Activated CD8-positive, alpha-beta T cell treated with anti-CD3 and anti-CD28 coated beads, Interleukin-2, amount 10 ng/mL, durations not matched to agents 7 days and 5 days (primary cell): ENCODE measurements around the gene TEX2. TPM values are rescaled to one million over a fixed set of nuclear protein-coding genes. Genes with fewer than 3 reads are reported as not detected.
"Not testable (repeated sequence)": the region's sequence is repeated elsewhere in the genome, so short reads cannot be mapped to it uniquely, and the experiment has no call there.

ENCODE experiments used
- ATAC-seq: fragments of 150-1000 bp; cut with Tn5 transposase; one replicate; pipeline ENCODE4 v1.10.0; 2021; ENCODE audit warnings: moderate library complexity
- CTCF ChIA-PET: fragments of 350-600 bp; sonication (Branson Sonifier 250); formaldehyde crosslinking; loops from one replicate; lab custom pipeline; 2021; ENCODE audit warnings: antibody characterized with exemption; lab: Charles Lee
- POLR2A ChIA-PET: fragments of 350-600 bp; sonication (Branson Sonifier 250); formaldehyde crosslinking; loops from one replicate; lab custom pipeline; 2021; ENCODE audit warnings: antibody characterized with exemption; lab: Charles Lee
- DNase-seq: peaks from one replicate; pipeline ENCODE4 v3.0.0-alpha.2; 2020
- H3K27ac Mint-ChIP-seq: one replicate; pipeline ENCODE4 v1.8.0; 2021; ENCODE audit warnings: mild to moderate bottlenecking, mixed read lengths
- H3K27me3 Mint-ChIP-seq: one replicate; pipeline ENCODE4 v1.8.0; 2021; ENCODE audit warnings: low read depth, mixed read lengths
- H3K36me3 Mint-ChIP-seq: one replicate; pipeline ENCODE4 v1.8.0; 2021; ENCODE audit warnings: low read depth, mixed read lengths
- H3K4me1 Mint-ChIP-seq: one replicate; pipeline ENCODE4 v1.8.0; 2021; ENCODE audit warnings: low read depth, mixed read lengths
- H3K4me3 Mint-ChIP-seq: one replicate; pipeline ENCODE4 v1.8.0; 2021; ENCODE audit warnings: mild to moderate bottlenecking, mixed read lengths
- H3K9me3 Mint-ChIP-seq: one replicate; pipeline ENCODE4 v1.8.0; 2022; ENCODE audit warnings: mixed read lengths; ENCODE audit not compliant: insufficient read depth
- total RNA-seq, 2 experiments: library from RNA; stranded (reverse); gene quantifications; one replicate each; pipeline ENCODE4 v1.2.3, GENCODE V29; 2021

TEX2 gene
- total RNA-seq, 2 experiments from 2014 or later = 16.1 to 16.2 TPM

DNA sequence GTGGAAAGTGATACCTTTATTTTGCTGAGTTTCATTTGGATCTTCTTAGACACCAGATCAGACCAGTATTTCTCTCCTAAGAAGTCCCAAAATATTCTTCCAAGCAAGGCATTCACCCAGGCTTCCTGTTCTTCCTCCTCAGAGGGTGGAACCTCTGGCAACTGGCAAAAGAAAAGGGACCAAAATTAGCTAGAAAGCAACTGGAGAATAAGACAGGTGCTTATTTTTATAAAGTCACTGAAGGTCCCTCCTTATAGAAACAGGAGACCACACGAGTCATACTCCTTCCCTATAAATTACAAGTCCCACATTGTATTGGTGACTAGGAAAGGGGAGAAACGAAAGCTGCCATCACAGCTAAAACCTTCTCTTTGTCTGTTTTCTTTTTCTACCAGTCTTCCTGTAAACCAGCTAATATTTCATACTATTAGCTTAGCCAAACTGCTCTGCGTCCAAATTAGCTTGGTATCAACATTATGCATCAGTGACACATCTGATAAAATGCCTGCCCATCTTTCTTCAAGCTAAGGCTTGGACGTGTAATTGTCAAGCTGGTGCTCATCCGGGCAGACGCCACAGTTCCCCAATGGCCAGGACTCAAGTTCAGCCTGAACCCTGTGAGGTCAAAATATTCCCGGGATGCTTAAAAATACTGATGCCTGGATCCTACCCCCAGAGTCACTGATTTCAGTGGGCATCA is 85.6 kb downstream of the TEX2 start:
- no peak for DNase-seq
- Mint-ChIP-seq H3K36me3 (peaks cover 15% of the 10 kb centered on the region), H3K27me3 (no peaks in the 10 kb centered on the region), H3K4me3 (no peak overlapping the region), H3K27ac (no peak overlapping the region), H3K9me3 (no peaks in the 10 kb centered on the region), H3K4me1 (no peaks in the 10 kb centered on the region)
- no peak for ATAC-seq
- ChIA-PET CTCF (interaction anchor here (1.0 kb wide), 1 partner anchor 59 kb away, joined by 5 read pairs; no protein-coding TSS in a partner anchor), POLR2A (interaction anchor here (1.1 kb wide), 1 partner anchor 30 kb away, joined by 3 read pairs; no protein-coding TSS in a partner anchor)

GRCh38 chr17:64176556-64176955 is 86.5 kb downstream of the TEX2 start:
- Mint-ChIP-seq H3K27me3 (no peaks in the 10 kb centered on the region), H3K27ac (no peak overlapping the region), H3K36me3 (peaks cover 11% of the 10 kb centered on the region), H3K4me1 (no peaks in the 10 kb centered on the region), H3K4me3 (no peak overlapping the region), H3K9me3 (no peaks in the 10 kb centered on the region)
- POLR2A ChIA-PET = no interaction called here
- DNase-seq (no peak), ATAC-seq (no peak)
- CTCF ChIA-PET = interaction anchor here (0.9 to 1.0 kb wide), 2 partner anchors 14 to 43 kb away, joined by 3 read pairs; no protein-coding TSS in a partner anchor

DNA sequence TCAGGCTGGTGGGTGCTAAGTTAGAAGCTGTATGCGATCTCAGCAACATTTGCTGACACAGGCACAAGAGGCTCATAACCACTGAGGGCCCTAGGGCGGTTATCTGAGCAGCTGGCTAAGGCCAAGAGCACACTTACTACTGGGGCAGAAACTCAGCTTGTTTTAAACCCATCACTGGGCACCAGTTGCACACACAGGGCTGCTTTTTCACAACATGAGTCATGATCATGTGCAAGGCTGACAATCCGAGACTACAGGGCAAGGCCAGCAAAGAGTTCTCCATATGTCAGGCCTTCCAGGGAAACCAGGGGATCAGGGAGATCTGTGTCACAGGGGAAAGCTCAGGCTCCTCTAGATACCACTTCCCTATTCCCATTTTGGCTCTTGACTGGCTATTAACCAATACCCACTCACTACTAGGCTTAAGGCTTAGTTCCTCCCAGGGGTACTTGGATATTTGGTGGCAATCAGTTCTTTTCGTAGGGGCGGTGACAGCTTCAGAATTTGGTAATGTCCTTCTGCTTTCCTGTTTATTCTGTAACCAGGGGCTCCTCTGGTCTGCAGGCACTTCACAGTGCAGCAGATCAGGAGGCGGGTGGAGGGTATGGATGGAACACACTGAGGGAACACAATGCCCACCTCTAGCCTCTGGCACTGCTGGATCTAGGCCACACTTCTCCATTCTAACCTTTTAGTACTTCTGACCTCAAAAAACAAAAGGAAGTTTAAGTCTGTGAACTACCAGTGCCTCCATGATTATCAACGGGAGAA is 88.2 kb downstream of the TEX2 start:
- CTCF ChIA-PET = no interaction called here
- ATAC-seq = no peak

GRCh38 chr17:64173646-64174045 is 89.4 kb downstream of the TEX2 start:
- POLR2A ChIA-PET = no interaction called here
- DNase-seq = no peak

More for the DNA sequence above, 88.2 kb downstream of the TEX2 start:
- H3K27me3 Mint-ChIP-seq = no peaks in the 10 kb centered on the region
- POLR2A ChIA-PET = no interaction called here
- H3K36me3 Mint-ChIP-seq = peaks cover 12% of the 10 kb centered on the region
- H3K4me1 Mint-ChIP-seq = no peaks in the 10 kb centered on the region
- no peak for DNase-seq
- no peak overlapping the region for H3K27ac Mint-ChIP-seq
- H3K4me3 Mint-ChIP-seq = no peak overlapping the region
- no peaks in the 10 kb centered on the region for H3K9me3 Mint-ChIP-seq

GRCh38 chr17:64172510-64172909 is 90.5 kb downstream of the TEX2 start:
- DNase-seq (no peak), ATAC-seq (no peak)
- CTCF ChIA-PET = no interaction called here
- Mint-ChIP-seq H3K27ac (no peak overlapping the region), H3K4me3 (no peak overlapping the region), H3K36me3 (peaks cover 4% of the 10 kb centered on the region), H3K4me1 (no peaks in the 10 kb centered on the region), H3K27me3 (no peaks in the 10 kb centered on the region), H3K9me3 (no peaks in the 10 kb centered on the region)
- POLR2A ChIA-PET = no interaction called here

More at GRCh38 chr17:64173646-64174045, 89.4 kb downstream of the TEX2 start:
- H3K4me1 Mint-ChIP-seq = no peaks in the 10 kb centered on the region
- H3K27ac Mint-ChIP-seq = no peak overlapping the region
- no peak for ATAC-seq
- peaks cover 4% of the 10 kb centered on the region for H3K36me3 Mint-ChIP-seq
- H3K9me3 Mint-ChIP-seq = no peaks in the 10 kb centered on the region
- no peaks in the 10 kb centered on the region for H3K27me3 Mint-ChIP-seq
- CTCF ChIA-PET = no interaction called here
- no peak overlapping the region for H3K4me3 Mint-ChIP-seq

DNA sequence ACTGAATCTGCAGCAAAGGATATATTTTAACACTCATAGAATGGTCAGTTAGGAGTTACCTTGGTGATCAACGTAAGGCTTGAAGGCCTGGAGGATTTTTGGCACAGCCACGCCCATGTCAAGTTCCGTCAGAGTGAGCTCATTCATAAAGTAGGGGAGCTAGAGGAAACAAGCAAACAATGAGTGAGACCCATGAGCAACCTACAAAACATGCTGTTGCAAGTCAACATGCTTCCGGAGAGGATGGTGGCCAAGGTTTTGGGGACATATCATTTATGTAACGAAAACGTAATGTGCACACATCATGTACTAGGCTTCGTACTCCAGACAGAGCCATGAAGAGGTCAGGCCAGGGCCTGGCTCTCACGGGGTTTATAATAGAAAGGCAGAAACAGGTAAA is 92.0 kb downstream of the TEX2 start:
- POLR2A ChIA-PET = no interaction called here
- Mint-ChIP-seq H3K9me3 (no peaks in the 10 kb centered on the region), H3K27me3 (no peaks in the 10 kb centered on the region), H3K27ac (no peak overlapping the region), H3K36me3 (peaks cover 4% of the 10 kb centered on the region), H3K4me1 (no peaks in the 10 kb centered on the region), H3K4me3 (no peak overlapping the region)
- ATAC-seq (no peak), DNase-seq (no peak)
- CTCF ChIA-PET = no interaction called here

DNA sequence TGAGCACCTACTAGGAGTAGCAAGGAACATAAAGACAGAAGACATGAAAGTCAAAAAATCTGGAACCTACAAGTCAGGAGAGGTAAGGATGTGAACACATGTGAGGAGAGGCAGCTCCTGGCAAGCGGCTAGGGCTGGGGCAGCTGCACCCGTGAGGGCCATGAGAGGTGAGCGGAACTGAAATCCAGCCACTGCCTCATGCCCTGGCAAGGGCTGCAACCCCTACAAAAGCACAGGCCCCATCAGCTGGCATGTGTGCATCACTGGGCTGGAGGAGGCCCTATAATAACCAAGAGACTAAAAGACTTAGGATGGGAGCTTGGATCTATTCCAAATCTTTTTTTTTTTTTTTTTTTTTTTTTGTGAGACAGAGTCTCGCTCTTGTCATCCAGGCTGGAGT is 92.8 kb downstream of the TEX2 start:
- Mint-ChIP-seq H3K9me3 (no peaks in the 10 kb centered on the region), H3K4me3 (no peak overlapping the region), H3K36me3 (peaks cover 4% of the 10 kb centered on the region), H3K27ac (no peak overlapping the region), H3K4me1 (no peaks in the 10 kb centered on the region), H3K27me3 (no peaks in the 10 kb centered on the region)
- ChIA-PET POLR2A (no interaction called here), CTCF (no interaction called here)
- no peak for ATAC-seq
- no peak for DNase-seq

DNA sequence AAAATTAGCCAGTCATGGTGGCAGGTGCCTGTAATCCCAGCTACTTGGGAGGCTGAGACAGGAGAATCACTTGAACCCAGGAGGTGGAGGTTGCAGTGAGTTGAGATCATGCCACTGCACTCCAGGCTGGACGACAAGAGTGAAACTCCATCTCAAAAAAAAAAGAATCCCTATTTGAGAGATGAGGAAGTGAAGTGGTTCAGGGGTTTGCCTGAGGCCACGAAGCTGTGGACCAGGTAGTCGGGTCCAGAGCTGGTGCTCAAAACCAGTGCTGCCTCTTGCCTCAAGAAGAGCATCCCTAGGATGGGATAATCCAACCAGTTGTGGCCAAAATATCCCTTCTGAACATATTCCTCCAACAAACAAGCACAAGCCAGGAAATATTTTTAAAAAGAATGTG is 95.4 kb downstream of the TEX2 start:
- not testable (repeated sequence) for H3K4me3 Mint-ChIP-seq, H3K36me3 Mint-ChIP-seq, ATAC-seq, H3K27me3 Mint-ChIP-seq, DNase-seq, H3K4me1 Mint-ChIP-seq, H3K27ac Mint-ChIP-seq, H3K9me3 Mint-ChIP-seq
- ChIA-PET CTCF (interaction anchor here (0.8 kb wide), 1 partner anchor 66 kb away, joined by 4 read pairs; no protein-coding TSS in a partner anchor), POLR2A (interaction anchor here (1.4 kb wide), 1 partner anchor 22 kb away, joined by 7 read pairs; no protein-coding TSS in a partner anchor)

- no peak for ATAC-seq
- POLR2A ChIA-PET = interaction anchor here (1.4 kb wide), 1 partner anchor 21 kb away, joined by 7 read pairs; no protein-coding TSS in a partner anchor
- H3K27me3 Mint-ChIP-seq = no peaks in the 10 kb centered on the region
These were observed 96.2 kb downstream of the TEX2 start for GRCh38 chr17:64166876-64167275.

GRCh38 chr17:64165347-64165746 is 97.7 kb downstream of the TEX2 start:
- CTCF ChIA-PET = interaction anchor here (0.9 to 1.3 kb wide), 2 partner anchors 32 to 117 kb away, joined by 4 read pairs; no protein-coding TSS in a partner anchor
- DNase-seq (no peak), ATAC-seq (no peak)
- H3K27ac Mint-ChIP-seq = no peak overlapping the region
- peaks cover 2% of the 10 kb centered on the region for H3K4me1 Mint-ChIP-seq
- no peaks in the 10 kb centered on the region for H3K36me3 Mint-ChIP-seq
- POLR2A ChIA-PET = no interaction called here
- H3K4me3 Mint-ChIP-seq = no peak overlapping the region
- H3K9me3 Mint-ChIP-seq = no peaks in the 10 kb centered on the region
- no peaks in the 10 kb centered on the region for H3K27me3 Mint-ChIP-seq

More at GRCh38 chr17:64166876-64167275, 96.2 kb downstream of the TEX2 start:
- Mint-ChIP-seq H3K36me3 (peaks cover 4% of the 10 kb centered on the region), H3K4me1 (peaks cover under 1% of the 10 kb centered on the region), H3K27ac (no peak overlapping the region), H3K9me3 (no peaks in the 10 kb centered on the region), H3K4me3 (no peak overlapping the region)
- CTCF ChIA-PET = interaction anchor here (0.6 to 0.8 kb wide), 3 partner anchors 32 to 243 kb away, joined by 3 read pairs; no protein-coding TSS in a partner anchor
- no peak for DNase-seq

- Mint-ChIP-seq H3K27ac (no peak overlapping the region), H3K4me1 (peaks cover 2% of the 10 kb centered on the region), H3K36me3 (no peaks in the 10 kb centered on the region), H3K9me3 (no peaks in the 10 kb centered on the region), H3K4me3 (no peak overlapping the region), H3K27me3 (no peaks in the 10 kb centered on the region)
- ChIA-PET CTCF (interaction anchor here (0.6 to 1.3 kb wide), 4 partner anchors 31 to 117 kb away, joined by 3 to 4 read pairs (median 4); no protein-coding TSS in a partner anchor), POLR2A (no interaction called here)
- DNase-seq (no peak), ATAC-seq (no peak)
These were observed 98.3 kb downstream of the TEX2 start for GRCh38 chr17:64164596-64165285.
